Measurements from ENCODE around the gene AP1M2. TPM values are rescaled to one million over a fixed set of nuclear protein-coding genes. Genes with fewer than 3 reads are reported as not detected.
"Not testable (repeated sequence)": the region's sequence is repeated elsewhere in the genome, so short reads cannot be mapped to it uniquely, and the experiment has no call there.

The AP1M2 gene
- total RNA-seq, 1 donor from 2014 or later: 1.2 TPM

- peaks cover 4% of the 10 kb centered on the region for H3K9me3 Mint-ChIP-seq (ENCODE audit: unreplicated experiment)
- H3K4me3 Mint-ChIP-seq (ENCODE audit: unreplicated experiment): no peak overlapping the region
- no peaks in the 10 kb centered on the region for H3K36me3 Mint-ChIP-seq (ENCODE audit: unreplicated experiment)
- no peak overlapping the region for H3K27ac Mint-ChIP-seq (ENCODE audit: unreplicated experiment)
- peaks cover 1% of the 10 kb centered on the region for H3K4me1 Mint-ChIP-seq (ENCODE audit: low read depth, unreplicated experiment)
- peaks cover 3% of the 10 kb centered on the region for H3K27me3 Mint-ChIP-seq (ENCODE audit: unreplicated experiment)
- TF ChIP-seq CTCF (IDR thresholded peaks at IDR 0.05; ENCODE audit: partially characterized antibody, unreplicated experiment): no peak
- no peak for DNase-seq
These were observed 40.3 kb downstream of the AP1M2 start for GRCh38 chr19:10546817-10547216.

GRCh38 chr19:10544753-10545251 lies 42.3 kb downstream of the AP1M2 start:
- H3K36me3 Mint-ChIP-seq (ENCODE audit: unreplicated experiment): no peaks in the 10 kb centered on the region
- no peak for TF ChIP-seq CTCF (IDR thresholded peaks at IDR 0.05; ENCODE audit: partially characterized antibody, unreplicated experiment)
- H3K4me3 Mint-ChIP-seq (ENCODE audit: unreplicated experiment): peak overlapping the region; percentile 90
- H3K4me1 Mint-ChIP-seq (ENCODE audit: low read depth, unreplicated experiment): peaks cover 1% of the 10 kb centered on the region
- peaks cover 6% of the 10 kb centered on the region for H3K9me3 Mint-ChIP-seq (ENCODE audit: unreplicated experiment)
- DNase-seq: no peak
- peaks cover 8% of the 10 kb centered on the region for H3K27me3 Mint-ChIP-seq (ENCODE audit: unreplicated experiment)
- no peak overlapping the region for H3K27ac Mint-ChIP-seq (ENCODE audit: unreplicated experiment)

- H3K4me3 Mint-ChIP-seq (ENCODE audit: unreplicated experiment): peak overlapping the region; percentile 90
- H3K9me3 Mint-ChIP-seq (ENCODE audit: unreplicated experiment): peaks cover 6% of the 10 kb centered on the region
- peak overlapping the region; percentile 86 for H3K27ac Mint-ChIP-seq (ENCODE audit: unreplicated experiment)
- no peak for DNase-seq
- H3K4me1 Mint-ChIP-seq (ENCODE audit: low read depth, unreplicated experiment): peaks cover 1% of the 10 kb centered on the region
- no peak for TF ChIP-seq CTCF (IDR thresholded peaks at IDR 0.05; ENCODE audit: partially characterized antibody, unreplicated experiment)
- H3K27me3 Mint-ChIP-seq (ENCODE audit: unreplicated experiment): peaks cover 8% of the 10 kb centered on the region
- H3K36me3 Mint-ChIP-seq (ENCODE audit: unreplicated experiment): no peaks in the 10 kb centered on the region
These were observed 42.8 kb downstream of the AP1M2 start for GRCh38 chr19:10544242-10544752.

- peak; percentile 89 for DNase-seq
- no peak for TF ChIP-seq CTCF (IDR thresholded peaks at IDR 0.05; ENCODE audit: partially characterized antibody, unreplicated experiment)
- Mint-ChIP-seq H3K4me3 (ENCODE audit: unreplicated experiment) (peak within 1 kb of the TSS; percentile 90), H3K27ac (ENCODE audit: unreplicated experiment) (peak within 1 kb of the TSS; percentile 86), H3K36me3 (ENCODE audit: unreplicated experiment) (no peaks in the 10 kb centered on the region), H3K9me3 (ENCODE audit: unreplicated experiment) (peaks cover 6% of the 10 kb centered on the region), H3K4me1 (ENCODE audit: low read depth, unreplicated experiment) (peaks cover 1% of the 10 kb centered on the region), H3K27me3 (ENCODE audit: unreplicated experiment) (peaks cover 8% of the 10 kb centered on the region)
These were observed 43.5 kb downstream of the AP1M2 start, which contains the start of gene ATG4D for GRCh38 chr19:10543420-10544241. Gene ATG4D (plus strand): TSS chr19:10543904. CDS start chr19:10544091, 187 bp downstream.

GRCh38 chr19:10543059-10543419 lies 44.1 kb downstream of the AP1M2 start:
- peak overlapping the region; percentile 77 for H3K4me3 Mint-ChIP-seq (ENCODE audit: unreplicated experiment)
- H3K4me1 Mint-ChIP-seq (ENCODE audit: low read depth, unreplicated experiment): peaks cover 1% of the 10 kb centered on the region
- no peak for DNase-seq
- peaks cover 6% of the 10 kb centered on the region for H3K9me3 Mint-ChIP-seq (ENCODE audit: unreplicated experiment)
- H3K27ac Mint-ChIP-seq (ENCODE audit: unreplicated experiment): no peak overlapping the region
- no peaks in the 10 kb centered on the region for H3K36me3 Mint-ChIP-seq (ENCODE audit: unreplicated experiment)
- no peak for TF ChIP-seq CTCF (IDR thresholded peaks at IDR 0.05; ENCODE audit: partially characterized antibody, unreplicated experiment)
- peaks cover 7% of the 10 kb centered on the region for H3K27me3 Mint-ChIP-seq (ENCODE audit: unreplicated experiment)

GRCh38 chr19:10539016-10539415 lies 48.1 kb downstream of the AP1M2 start:
- H3K27me3 Mint-ChIP-seq (ENCODE audit: unreplicated experiment); H3K4me3 Mint-ChIP-seq (ENCODE audit: unreplicated experiment); DNase-seq; H3K27ac Mint-ChIP-seq (ENCODE audit: unreplicated experiment); H3K9me3 Mint-ChIP-seq (ENCODE audit: unreplicated experiment); H3K36me3 Mint-ChIP-seq (ENCODE audit: unreplicated experiment); H3K4me1 Mint-ChIP-seq (ENCODE audit: low read depth, unreplicated experiment): not testable (repeated sequence)

Data from glutamatergic neuron (in vitro differentiated cells).